D721Med (cell line): Measurements from ENCODE around the gene TRERF1.

Source experiments
- DNase-seq: peaks from one replicate; pipeline ENCODE4 v3.0.0; 2011; ENCODE audit warnings: low spot score; ENCODE audit not compliant: insufficient read length
- FAIRE-seq: peaks from 2 replicates; lab custom pipeline; 2011; peaks lifted over from hg19 to GRCh38; lab: Jason Lieb, UNC
- CTCF ChIP-seq: IDR thresholded peaks from 2 replicates; pipeline ENCODE4 v1.5.1; 2012; ENCODE audit warnings: mild to moderate bottlenecking, control low read depth; ENCODE audit not compliant: insufficient read depth; ENCODE audit errors: missing control alignments

Gene TRERF1

GRCh38 chr6:42359021-42359420 lies 92.7 kb downstream of the TRERF1 start:
- no peak for FAIRE-seq
- TF ChIP-seq CTCF = no peak
- no peak for DNase-seq

GRCh38 chr6:42355416-42355815 lies 96.3 kb downstream of the TRERF1 start:
- DNase-seq (no peak), FAIRE-seq (no peak)
- TF ChIP-seq CTCF = no peak

DNA sequence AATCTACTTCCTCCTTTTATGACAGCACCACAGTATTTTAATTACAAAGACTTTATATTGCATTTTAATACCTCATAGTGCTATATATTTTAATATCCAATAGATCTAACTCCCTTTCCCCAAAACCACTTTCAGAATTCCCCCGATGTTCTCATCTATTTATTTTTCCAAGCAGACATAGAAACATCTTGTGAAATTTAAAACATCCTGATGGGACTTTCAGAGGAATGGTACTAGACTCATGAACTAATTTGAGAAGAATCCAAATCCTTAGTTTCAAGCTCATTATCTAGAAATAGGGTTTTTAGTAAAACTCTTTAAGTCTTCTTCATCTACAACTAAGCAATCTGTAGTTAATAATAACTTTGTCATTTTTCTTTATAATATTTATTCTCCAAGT lies 97.0 kb downstream of the TRERF1 start:
- TF ChIP-seq CTCF = no peak
- FAIRE-seq = no peak
- no peak for DNase-seq

DNA sequence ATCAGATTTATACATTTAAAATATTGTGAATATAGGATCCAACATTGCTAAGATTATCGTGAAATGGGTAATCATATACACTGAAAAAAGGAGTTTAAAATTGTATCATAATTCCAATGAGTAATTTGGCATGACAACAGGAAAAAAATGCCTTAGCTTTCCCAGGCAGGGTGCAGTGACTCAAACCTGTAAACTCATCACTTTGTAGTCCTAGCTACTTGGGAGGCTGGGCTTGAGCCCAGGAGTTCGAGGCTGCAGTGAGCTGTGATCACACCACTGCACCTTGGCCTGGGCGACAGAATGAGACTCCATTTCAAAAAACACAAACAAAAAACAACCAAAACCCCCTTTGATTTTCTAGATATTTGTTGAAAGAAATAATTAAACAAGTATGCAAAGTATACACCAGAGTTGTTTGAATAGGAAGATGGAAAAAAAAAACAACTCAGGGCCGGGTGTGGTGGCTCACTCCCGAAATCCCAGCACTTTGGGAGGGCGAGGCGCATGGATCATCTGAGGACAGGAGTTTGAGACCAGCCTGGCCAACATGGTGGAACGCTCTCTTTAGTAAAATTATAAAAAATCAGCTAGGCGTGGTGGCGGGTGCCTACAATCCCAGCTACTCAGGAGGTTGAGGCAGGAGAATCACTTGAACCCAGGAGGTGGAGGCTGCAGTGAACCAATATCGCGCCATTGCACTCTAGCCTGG lies 98.7 kb downstream of the TRERF1 start:
- DNase-seq (no peak), FAIRE-seq (no peak)
- TF ChIP-seq CTCF = no peak

DNA sequence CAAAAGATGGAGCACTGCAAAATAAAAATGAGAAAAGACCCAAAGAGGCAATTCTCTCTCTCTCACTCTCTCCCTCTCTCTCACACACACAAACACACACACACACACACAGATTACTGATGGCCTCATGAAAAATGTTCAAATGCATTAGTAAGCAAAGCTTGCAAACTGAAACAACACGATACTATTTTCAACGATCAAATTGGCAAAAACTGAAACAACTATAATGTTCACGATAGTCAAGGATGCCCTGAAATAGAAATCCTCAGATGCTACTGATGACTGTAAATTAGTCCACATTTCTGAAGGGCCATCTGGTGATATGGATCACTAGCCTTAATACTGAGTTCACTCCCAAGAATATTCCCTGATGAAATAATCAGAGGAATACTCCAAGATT lies 100.8 kb downstream of the TRERF1 start:
- no peak for TF ChIP-seq CTCF
- no peak for FAIRE-seq
- DNase-seq = no peak

DNA sequence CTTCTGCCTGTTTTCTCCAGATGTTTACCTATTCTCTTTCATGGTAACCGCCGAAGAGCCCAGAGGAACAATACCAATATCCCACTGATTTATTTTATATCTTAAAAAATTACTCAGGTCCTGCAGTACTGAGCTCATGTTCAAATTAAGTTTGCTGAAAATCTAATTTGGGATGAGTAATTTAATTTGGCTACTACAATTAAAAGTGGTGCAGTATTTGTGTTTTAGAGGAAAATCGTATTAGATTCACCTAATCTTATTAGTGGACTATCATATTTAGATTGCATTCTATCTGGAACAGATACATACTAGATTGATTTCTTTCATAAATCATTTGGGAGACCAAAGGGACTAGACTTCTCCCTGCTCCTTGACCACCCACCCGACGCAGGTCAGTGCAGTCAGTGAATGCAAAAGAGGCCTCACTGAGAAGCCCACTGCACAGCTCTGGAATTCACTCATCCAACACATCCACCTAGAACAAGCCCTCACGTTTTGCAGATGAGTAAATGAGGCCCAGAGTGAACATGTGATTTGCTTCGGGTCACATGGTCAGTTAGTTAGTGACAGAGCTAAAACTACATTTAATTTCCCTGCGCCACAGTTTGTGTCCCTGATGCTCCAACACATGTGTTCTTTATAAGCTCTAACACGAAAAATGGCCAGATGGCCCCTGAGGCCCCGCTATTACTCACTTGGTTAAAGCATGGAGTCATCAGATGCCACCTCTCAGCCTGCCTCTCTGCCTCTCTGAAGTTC lies 101.8 kb downstream of the TRERF1 start:
- FAIRE-seq (no peak), DNase-seq (no peak)
- no peak for TF ChIP-seq CTCF

DNA sequence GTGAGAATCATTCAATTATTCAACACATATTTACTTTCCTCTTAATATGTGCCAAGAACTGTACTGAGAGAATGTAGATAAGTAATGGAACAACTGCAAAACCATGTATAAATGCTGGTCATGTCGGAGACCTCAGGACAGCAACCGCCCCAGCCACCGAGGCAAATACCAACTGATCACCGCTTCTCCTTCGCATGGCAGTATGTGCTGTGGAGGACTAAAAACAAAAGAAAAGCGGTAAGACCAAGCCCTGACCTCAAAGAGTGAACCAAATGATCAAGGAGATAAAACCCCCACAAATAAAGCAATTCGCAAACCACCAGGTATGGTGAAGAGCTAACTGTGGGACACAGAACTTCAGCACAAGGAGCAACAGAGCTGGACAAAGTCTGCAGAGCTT lies 104.3 kb downstream of the TRERF1 start:
- DNase-seq (no peak), FAIRE-seq (no peak)
- TF ChIP-seq CTCF = no peak
